Panc1 (cell line): ENCODE results near the gene STOML2. TPM values are rescaled to one million over a fixed set of nuclear protein-coding genes. Genes with fewer than 3 reads are reported as not detected.

Source experiments
- ATAC-seq: fragments of 200-7000 bp; cut with Tn5 transposase; 2 replicates; pipeline ENCODE4 v1.9.1; 2020; ENCODE audit warnings: mild to moderate bottlenecking, moderate library complexity
- BruUV-seq: library from RNA; stranded (reverse); fragments of 400-500 nt; replicated peaks from 2 replicates; lab custom pipeline; 2021; lab: Mats Ljungman, UMichigan
- CTCF ChIA-PET: fragments of 300-600 bp; sonication (Branson Sonifier 250); formaldehyde crosslinking; loops from one replicate; lab custom pipeline; 2022; ENCODE audit warnings: antibody characterized with exemption; lab: Charles Lee
- POLR2A ChIA-PET: fragments of 300-600 bp; sonication (Branson Sonifier 250); formaldehyde crosslinking; loops from one replicate; lab custom pipeline; 2022; ENCODE audit warnings: antibody characterized with exemption; lab: Charles Lee
- DNase-seq: peaks from one replicate; pipeline ENCODE4 v3.0.0-alpha.2; 2010; ENCODE audit warnings: low read depth, low spot score
- H3K27ac ChIP-seq: 2 replicates; pipeline ENCODE4 v1.5.1; 2011; ENCODE audit warnings: mild to moderate bottlenecking, low read length, inconsistent platforms
- H3K27me3 ChIP-seq: fragments of 200-500 bp; sonication (Bioruptor generic); 2 replicates; pipeline ENCODE4 v1.6.0; 2014; ENCODE audit warnings: low read length, inconsistent platforms; ENCODE audit not compliant: control insufficient read depth, insufficient read depth
- H3K36me3 ChIP-seq: fragments of 200-500 bp; sonication (Bioruptor generic); 2 replicates; pipeline ENCODE4 v1.5.1; 2014; ENCODE audit warnings: inconsistent platforms, mild to moderate bottlenecking, low read length, moderate library complexity; ENCODE audit not compliant: control insufficient read depth, insufficient read depth
- H3K4me1 ChIP-seq: 2 replicates; pipeline ENCODE4 v1.5.1; 2011; ENCODE audit warnings: inconsistent platforms, mild to moderate bottlenecking, low read length, moderate library complexity; ENCODE audit not compliant: control insufficient read depth, insufficient read depth
- H3K4me3 ChIP-seq, 2 experiments: 2 replicates each; pipeline ENCODE4 v1.5.1; 2011 to 2012; ENCODE audit warnings: low read depth in 2 of 2, low read length in 2 of 2, mild to moderate bottlenecking in 2 of 2, inconsistent platforms in 1 of 2, moderate library complexity in 1 of 2
- H3K9me3 ChIP-seq: fragments of 200-500 bp; sonication (Bioruptor generic); 2 replicates; pipeline ENCODE4 v1.5.1; 2014; ENCODE audit warnings: low read depth, mild to moderate bottlenecking, inconsistent platforms, low read length, moderate library complexity; ENCODE audit not compliant: control insufficient read depth, insufficient read depth
- CTCF ChIP-seq: fragments of 450-650 bp; IDR thresholded peaks from 2 replicates; pipeline ENCODE4 v1.5.1; 2017; ENCODE audit warnings: mild to moderate bottlenecking
- POLR2AphosphoS5 ChIP-seq: IDR thresholded peaks from 2 replicates; pipeline ENCODE4 v1.6.1; 2012; ENCODE audit warnings: mild to moderate bottlenecking, low read depth, low read length, moderate library complexity
- REST ChIP-seq, 2 experiments: IDR thresholded peaks; 2 replicates each; pipeline ENCODE4 v1.6.1; 2011 to 2012; ENCODE audit warnings: low read depth in 2 of 2, control low read depth in 1 of 2, low read length in 1 of 2, mild to moderate bottlenecking in 1 of 2, moderate library complexity in 1 of 2; ENCODE audit not compliant: insufficient read depth in 1 of 2
- SIN3A ChIP-seq: IDR thresholded peaks from 2 replicates; pipeline ENCODE4 v1.6.1; 2012; ENCODE audit warnings: low read depth, mild to moderate bottlenecking, low read length, moderate library complexity, borderline replicate concordance; ENCODE audit not compliant: insufficient read depth
- TCF7L2 ChIP-seq: IDR thresholded peaks from 2 replicates; pipeline ENCODE4 v1.6.1; 2011; ENCODE audit warnings: mild to moderate bottlenecking, low read depth, low read length, inconsistent platforms
- in situ Hi-C: cut with HindIII; loops from 2 replicates; pipeline ENCODE4 v1.10.0; 2016; ENCODE audit warnings: low sequenced_read_pairs, low pct_unique_long_range_greater_than_20kb
- intact Hi-C: fragments of 100-400 bp; cut with micrococcal nuclease; formaldehyde crosslinking; loops from one replicate; pipeline ENCODE4 v1.10.0; 2022; ENCODE audit not compliant: unreplicated experiment
- total RNA-seq: library from RNA; stranded (reverse); gene quantifications from one replicate; pipeline ENCODE4 v1.2.1, GENCODE V29; 2021; ENCODE audit not compliant: unreplicated experiment

STOML2 gene
- total RNA-seq, 1 experiment from 2014 or later, result 264 TPM

- no peak for DNase-seq
Observed at GRCh38 chr9:35136866-35137265, 33.9 kb upstream of the STOML2 start.

GRCh38 chr9:35135988-35136387 lies 33.1 kb upstream of the STOML2 start:
- ATAC-seq, result no peak
- no peaks in the 10 kb centered on the region for H3K27me3 ChIP-seq
- H3K36me3 ChIP-seq, result no peaks in the 10 kb centered on the region
- no peak for DNase-seq
- ChIA-PET CTCF (no interaction called here), POLR2A (interaction anchor here (1.4 kb wide), 1 partner anchor 26 kb away, joined by 7 read pairs; the partner anchor contains the start of gene UNC13B)
- BruUV-seq, result no TSS peak
- in situ Hi-C loops, result no loop called here
- no peaks in the 10 kb centered on the region for H3K4me1 ChIP-seq
- peaks cover 11% of the 10 kb centered on the region for H3K9me3 ChIP-seq
- TF ChIP-seq REST (IDR thresholded peaks at IDR 0.05; ENCODE audit: insufficient read depth in 1 of 2, low read depth in 2 of 2, low read length in 1 of 2) (no peak), POLR2AphosphoS5 (no peak), TCF7L2 (no peak), SIN3A (no peak), CTCF (no peak)
- H3K4me3 ChIP-seq, result no peak overlapping the region
- H3K27ac ChIP-seq, result no peak overlapping the region
- intact Hi-C loops, result no loop called here

More at GRCh38 chr9:35136866-35137265, 33.9 kb upstream of the STOML2 start:
- in situ Hi-C loops, result no loop called here
- Histone ChIP-seq H3K27me3 (no peaks in the 10 kb centered on the region), H3K36me3 (no peaks in the 10 kb centered on the region), H3K27ac (no peak overlapping the region), H3K4me3 (no peak overlapping the region), H3K4me1 (no peaks in the 10 kb centered on the region), H3K9me3 (peaks cover 7% of the 10 kb centered on the region; the same call in 1 of the 2 replicates)
- POLR2A ChIA-PET, result interaction anchor here (1.4 kb wide), 1 partner anchor 25 kb away, joined by 7 read pairs; the partner anchor contains the start of gene UNC13B
- BruUV-seq, result no TSS peak
- CTCF ChIA-PET, result interaction anchor here (0.7 kb wide), 1 partner anchor 25 kb away, joined by 8 read pairs; no protein-coding TSS in a partner anchor
- no peak for ATAC-seq
- intact Hi-C loops, result no loop called here
- no peak for TF ChIP-seq CTCF
- no peak for TF ChIP-seq POLR2AphosphoS5
- TF ChIP-seq SIN3A, result no peak
- TF ChIP-seq TCF7L2, result no peak
- TF ChIP-seq REST (IDR thresholded peaks at IDR 0.05; ENCODE audit: insufficient read depth in 1 of 2, low read depth in 2 of 2, low read length in 1 of 2), result no peak
